GM23338 (cell line): ENCODE measurements around the gene VAMP3. TPM values are rescaled to one million over a fixed set of nuclear protein-coding genes. Genes with fewer than 3 reads are reported as not detected.
"Not testable (repeated sequence)": the region's sequence is repeated elsewhere in the genome, so short reads cannot be mapped to it uniquely, and the experiment has no call there.

Source experiments
- ATAC-seq: fragments of 200-7000 bp; cut with Tn5 transposase; 3 replicates; pipeline ENCODE4 v1.9.1; 2020
- DNase-seq: peaks from one replicate; pipeline ENCODE4 v3.0.0-alpha.2; 2015; ENCODE audit warnings: low spot score
- H2AFZ ChIP-seq: fragments of 200-600 bp; sonication (generic); 2 replicates; pipeline ENCODE4 v1.8.0; 2016; ENCODE audit warnings: antibody characterized with exemption, mild to moderate bottlenecking, moderate library complexity
- H3F3A ChIP-seq: fragments of 200-600 bp; sonication (generic); replicated peaks from 2 replicates; pipeline ENCODE4 v1.8.0; 2017; ENCODE audit warnings: antibody characterized with exemption, mixed run types, low read depth
- H3K27ac ChIP-seq: fragments of 200-600 bp; sonication (generic); 2 replicates; pipeline ENCODE4 v1.6.1; 2016; ENCODE audit warnings: low read depth
- H3K27me3 ChIP-seq: fragments of 200-600 bp; sonication (generic); 2 replicates; pipeline ENCODE4 v1.8.0; 2016; ENCODE audit warnings: mild to moderate bottlenecking, mixed run types, moderate library complexity; ENCODE audit not compliant: insufficient read depth
- H3K36me3 ChIP-seq: fragments of 200-600 bp; sonication (generic); 2 replicates; pipeline ENCODE4 v1.8.0; 2016; ENCODE audit warnings: mild to moderate bottlenecking; ENCODE audit not compliant: insufficient read depth
- H3K4me1 ChIP-seq: fragments of 200-600 bp; sonication (generic); 2 replicates; pipeline ENCODE4 v1.8.0; 2016; ENCODE audit warnings: mild to moderate bottlenecking, moderate library complexity; ENCODE audit not compliant: insufficient read depth
- H3K4me2 ChIP-seq: fragments of 200-600 bp; sonication (generic); 2 replicates; pipeline ENCODE4 v1.7.1; 2017; ENCODE audit warnings: mixed run types
- H3K4me3 ChIP-seq: fragments of 200-600 bp; sonication (generic); 2 replicates; pipeline ENCODE4 v1.6.1; 2016; ENCODE audit warnings: mixed run types
- H3K79me2 ChIP-seq: fragments of 200-600 bp; sonication (generic); replicated peaks from 2 replicates; pipeline ENCODE4 v1.8.0; 2017; ENCODE audit warnings: mild to moderate bottlenecking; ENCODE audit not compliant: insufficient read depth
- H3K9me2 ChIP-seq: fragments of 200-600 bp; sonication (generic); 2 replicates; pipeline ENCODE4 v1.8.0; 2017; ENCODE audit not compliant: insufficient read depth
- H4K20me1 ChIP-seq: fragments of 200-600 bp; sonication (generic); replicated peaks from 2 replicates; pipeline ENCODE4 v1.8.0; 2017; ENCODE audit warnings: mild to moderate bottlenecking; ENCODE audit not compliant: insufficient read depth
- H3K27ac Mint-ChIP-seq: 2 replicates; pipeline ENCODE4 v1.8.0; 2020; ENCODE audit warnings: inconsistent platforms, mild to moderate bottlenecking, moderate library complexity, mixed read lengths
- H3K27me3 Mint-ChIP-seq: 3 replicates; pipeline ENCODE4 v1.8.0; 2022; ENCODE audit warnings: low read depth, mild to moderate bottlenecking, moderate library complexity, mixed read lengths, inconsistent platforms; ENCODE audit not compliant: insufficient read depth, poor library complexity
- H3K36me3 Mint-ChIP-seq: 3 replicates; pipeline ENCODE4 v1.8.0; 2021; ENCODE audit warnings: low read depth, mild to moderate bottlenecking, inconsistent platforms, moderate library complexity, mixed read lengths
- H3K4me1 Mint-ChIP-seq: 3 replicates; pipeline ENCODE4 v1.8.0; 2020; ENCODE audit warnings: mild to moderate bottlenecking, inconsistent platforms, mixed read lengths
- H3K4me3 Mint-ChIP-seq: 3 replicates; pipeline ENCODE4 v1.8.0; 2021; ENCODE audit warnings: moderate library complexity, mild to moderate bottlenecking, inconsistent platforms, mixed read lengths
- H3K9me3 Mint-ChIP-seq: 3 replicates; pipeline ENCODE4 v1.8.0; 2020; ENCODE audit warnings: moderate library complexity, mild to moderate bottlenecking, inconsistent platforms, mixed read lengths
- CREB1 ChIP-seq: fragments of 250-450 bp; sonication (Bioruptor Pico); IDR thresholded peaks from 2 replicates; pipeline ENCODE4 v1.5.0; 2020; ENCODE audit warnings: low read depth, mild to moderate bottlenecking, moderate library complexity
- CTCF ChIP-seq, 2 experiments: fragments of 200-600 bp in 1 of 2; sonication (generic) in 1 of 2; conservative IDR thresholded peaks; 2 replicates each; pipeline versions ENCODE4 v1.5.1 to v1.6.1; 2016 to 2017; ENCODE audit warnings: antibody characterized with exemption in 2 of 2, low read depth in 2 of 2, mild to moderate bottlenecking in 2 of 2, moderate library complexity in 1 of 2
- EZH2 ChIP-seq: fragments of 200-600 bp; sonication (generic); IDR thresholded peaks from one replicate; pipeline ENCODE4 v1.8.0; 2017; ENCODE audit warnings: antibody characterized with exemption, mild to moderate bottlenecking, low read depth; ENCODE audit not compliant: unreplicated experiment
- EZH2phosphoT487 ChIP-seq: fragments of 200-600 bp; sonication (generic); IDR thresholded peaks from one replicate; pipeline ENCODE4 v1.8.1; 2018; ENCODE audit warnings: antibody characterized with exemption; ENCODE audit not compliant: unreplicated experiment
- JUNB ChIP-seq: IDR thresholded peaks from one replicate; pipeline ENCODE4 v1.6.1; 2016; ENCODE audit warnings: antibody characterized with exemption; ENCODE audit not compliant: unreplicated experiment
- POLR2AphosphoS5 ChIP-seq: IDR thresholded peaks from 2 replicates; pipeline ENCODE4 v1.6.1; 2016; ENCODE audit warnings: antibody characterized with exemption, low read depth
- STAT1 ChIP-seq: IDR thresholded peaks from one replicate; pipeline ENCODE4 v1.6.1; 2016; ENCODE audit warnings: antibody characterized with exemption; ENCODE audit not compliant: unreplicated experiment
- ZNF114 ChIP-seq: fragments of 250-450 bp; sonication (Bioruptor Pico); IDR thresholded peaks from 2 replicates; pipeline ENCODE4 v1.5.0; 2020; ENCODE audit warnings: mild to moderate bottlenecking, moderate library complexity
- ZNF331 ChIP-seq: fragments of 250-450 bp; sonication (Bioruptor Pico); IDR thresholded peaks from 2 replicates; pipeline ENCODE4 v1.5.0; 2020; ENCODE audit warnings: low read depth, mild to moderate bottlenecking, moderate library complexity
- polyA plus RNA-seq: library from polyadenylated mRNA; unstranded; fragments of >200 nt; fragmentation: Nextera tagmentation; extraction: Ambion mirVana; gene quantifications from 2 replicates; pipeline ENCODE4 v1.2.1, GENCODE V29; 2016
- total RNA-seq: library from RNA; depleted of rRNA; stranded (reverse); fragments of >200 nt; shearing (Covaris generic); gene quantifications from 2 replicates; pipeline ENCODE4 v1.2.3, GENCODE V29; 2014

Gene VAMP3
- total and polyA plus RNA-seq, 2 experiments from 2014 or later: 16.3 to 43.0 TPM

- not testable (repeated sequence) for ATAC-seq, H3K27me3 Mint-ChIP-seq, H2AFZ ChIP-seq, H3K4me3 Mint-ChIP-seq, H3K4me1 Mint-ChIP-seq, H3K27ac Mint-ChIP-seq, H3K79me2 ChIP-seq, H3K27me3 ChIP-seq, DNase-seq, H4K20me1 ChIP-seq, H3K4me3 ChIP-seq, H3F3A ChIP-seq, H3K27ac ChIP-seq, H3K4me2 ChIP-seq, H3K4me1 ChIP-seq, H3K9me2 ChIP-seq
- H3K36me3 ChIP-seq: peaks cover 53% of the 10 kb centered on the region
- H3K36me3 Mint-ChIP-seq: peaks cover 81% of the 10 kb centered on the region
- peaks cover 40% of the 10 kb centered on the region for H3K9me3 Mint-ChIP-seq
Measured at GRCh38 chr1:7791027-7791426, 19.9 kb downstream of the VAMP3 start.

GRCh38 chr1:7795406-7795805, 24.3 kb downstream of the VAMP3 start:
- H3K36me3 ChIP-seq: peaks cover 18% of the 10 kb centered on the region
- H3K4me3 Mint-ChIP-seq: no peak overlapping the region
- no peak overlapping the region for H3K27ac ChIP-seq
- peaks cover 24% of the 10 kb centered on the region for H3K9me3 Mint-ChIP-seq
- no peaks in the 10 kb centered on the region for H3F3A ChIP-seq
- H3K4me3 ChIP-seq: no peak overlapping the region
- H3K27me3 Mint-ChIP-seq: no peaks in the 10 kb centered on the region
- TF ChIP-seq EZH2phosphoT487 (no peak), JUNB (no peak), ZNF331 (CRISPR knock-in tag) (no peak)
- H3K79me2 ChIP-seq: no peaks in the 10 kb centered on the region
- H3K9me2 ChIP-seq: no peaks in the 10 kb centered on the region
- no peaks in the 10 kb centered on the region for H3K4me1 Mint-ChIP-seq
- ATAC-seq (no peak), DNase-seq (no peak)
- H3K4me1 ChIP-seq: no peaks in the 10 kb centered on the region
- H3K27me3 ChIP-seq: no peaks in the 10 kb centered on the region
- H3K27ac Mint-ChIP-seq: no peak overlapping the region
- H3K4me2 ChIP-seq: no peak overlapping the region
- H3K36me3 Mint-ChIP-seq: peaks cover 48% of the 10 kb centered on the region
- H4K20me1 ChIP-seq: no peaks in the 10 kb centered on the region; the same call in 1 of the 2 replicates
- no peak overlapping the region for H2AFZ ChIP-seq

GRCh38 chr1:7805460-7805859, 34.4 kb downstream of the VAMP3 start:
- DNase-seq (no peak), ATAC-seq (no peak)
- no peak overlapping the region for H3K4me2 ChIP-seq
- no peaks in the 10 kb centered on the region for H3K27me3 Mint-ChIP-seq
- no peak overlapping the region for H2AFZ ChIP-seq
- H3F3A ChIP-seq: no peaks in the 10 kb centered on the region
- no peaks in the 10 kb centered on the region for H3K79me2 ChIP-seq
- H3K4me1 ChIP-seq: peaks cover 5% of the 10 kb centered on the region; the same call in 1 of the 2 replicates
- peaks cover 3% of the 10 kb centered on the region; the same call in 1 of the 3 replicates for H3K4me1 Mint-ChIP-seq
- H3K9me2 ChIP-seq: no peaks in the 10 kb centered on the region
- H3K9me3 Mint-ChIP-seq: no peaks in the 10 kb centered on the region; the same call in 2 of the 3 replicates
- no peak for TF ChIP-seq STAT1
- no peak overlapping the region for H3K4me3 Mint-ChIP-seq
- H3K36me3 Mint-ChIP-seq: peaks cover 18% of the 10 kb centered on the region; the same call in 2 of the 3 replicates
- H4K20me1 ChIP-seq: 0 out of 2 replicates have a peak, but pooled peaks cover 7% of the 10 kb centered on the region
- no peak overlapping the region for H3K27ac Mint-ChIP-seq
- H3K4me3 ChIP-seq: no peak overlapping the region
- H3K27me3 ChIP-seq: no peaks in the 10 kb centered on the region
- peaks cover 8% of the 10 kb centered on the region; the same call in 1 of the 2 replicates for H3K36me3 ChIP-seq
- no peak overlapping the region for H3K27ac ChIP-seq

- TF ChIP-seq CTCF (conservative IDR thresholded peaks at IDR 0.05; ENCODE audit: low read depth in 2 of 2): peak; percentile 52 to 81
- TF ChIP-seq CREB1 (CRISPR knock-in tag): no peak
- no peak for TF ChIP-seq POLR2AphosphoS5
- TF ChIP-seq JUNB: no peak
- no peak for TF ChIP-seq EZH2phosphoT487
- TF ChIP-seq EZH2: no peak
- no peak for TF ChIP-seq ZNF114 (CRISPR knock-in tag)
- no peak overlapping the region for H3K4me2 ChIP-seq
- no peak overlapping the region for H3K4me3 ChIP-seq
- H4K20me1 ChIP-seq: 0 out of 2 replicates have a peak, but pooled peaks cover 7% of the 10 kb centered on the region
- peaks cover 6% of the 10 kb centered on the region for H3K9me3 Mint-ChIP-seq
- H3K4me1 ChIP-seq: no peaks in the 10 kb centered on the region
- H3K4me3 Mint-ChIP-seq: no peak overlapping the region
- no peak overlapping the region for H2AFZ ChIP-seq
- no peaks in the 10 kb centered on the region for H3K79me2 ChIP-seq
- no peaks in the 10 kb centered on the region for H3K4me1 Mint-ChIP-seq
- no peaks in the 10 kb centered on the region for H3K27me3 ChIP-seq
- peaks cover 15% of the 10 kb centered on the region; the same call in 1 of the 2 replicates for H3K36me3 ChIP-seq
- H3K9me2 ChIP-seq: no peaks in the 10 kb centered on the region
- no peak overlapping the region for H3K27ac ChIP-seq
- H3K27me3 Mint-ChIP-seq: no peaks in the 10 kb centered on the region
- ATAC-seq (peak; percentile 44; the same call in 1 of the 3 replicates), DNase-seq (peak; percentile 63)
- H3K27ac Mint-ChIP-seq: no peak overlapping the region
- peaks cover 40% of the 10 kb centered on the region for H3K36me3 Mint-ChIP-seq
- H3F3A ChIP-seq: no peaks in the 10 kb centered on the region
Measured at GRCh38 chr1:7808253-7808844, 37.3 kb downstream of the VAMP3 start.
